Endometrial microvascular endothelial cells (primary cell): Measurements from ENCODE around the gene ENDOV. TPM values are rescaled to one million over a fixed set of nuclear protein-coding genes. Genes with fewer than 3 reads are reported as not detected.

ENCODE experiments used
- in situ Hi-C: cut with HindIII; loops from 2 replicates; pipeline ENCODE4 v1.10.0; 2017; ENCODE audit warnings: low sequenced_read_pairs, low pct_unique_long_range_greater_than_20kb; ENCODE audit errors: inconsistent ontology term
- total RNA-seq: library from RNA; depleted of rRNA; stranded (reverse); fragments of >200 nt; gene quantifications from one replicate; pipeline ENCODE4 v1.2.3, GENCODE V29; 2015; ENCODE audit errors: inconsistent ontology term

ENDOV gene
- total RNA-seq, 1 donor from 2014 or later: 7.1 TPM

DNA sequence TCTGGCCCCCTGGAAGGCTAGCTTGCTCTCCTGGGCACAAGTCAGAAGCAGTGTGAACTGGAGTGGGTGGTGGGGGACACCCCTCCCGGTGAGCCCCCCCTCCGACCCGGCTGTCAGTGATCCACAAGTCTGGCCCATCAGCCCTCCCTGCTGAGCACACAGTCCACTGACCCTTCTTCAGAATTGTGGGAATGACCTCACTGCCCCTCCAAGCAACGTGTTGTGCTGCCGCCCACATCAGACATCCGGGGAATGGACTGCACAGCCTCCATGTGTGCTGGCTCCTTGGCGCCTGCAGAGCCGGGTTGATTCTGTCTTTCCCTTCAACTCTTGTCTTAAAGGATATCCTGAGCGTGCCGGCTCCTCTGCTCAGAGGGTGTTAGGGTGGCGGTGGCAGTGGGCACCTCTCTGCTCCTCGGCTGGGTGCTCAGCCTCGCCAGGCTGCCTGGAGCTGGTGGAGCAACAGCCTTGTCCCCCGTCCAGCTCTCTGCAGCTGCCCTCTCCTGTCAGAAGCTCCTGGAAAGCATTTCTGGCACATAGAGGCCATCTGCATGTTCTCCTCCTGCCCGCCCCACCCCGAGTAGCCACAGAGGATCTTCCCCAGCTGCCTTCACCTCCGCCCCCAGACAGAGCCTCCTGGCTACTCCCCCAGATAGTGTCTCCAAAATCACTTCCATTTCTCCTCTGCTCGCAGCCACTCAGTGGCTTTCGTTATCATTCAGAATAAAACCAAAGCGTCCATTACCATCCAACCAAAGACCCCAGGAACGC is 41.7 kb downstream of the ENDOV start:
- in situ Hi-C loops: no loop called here

DNA sequence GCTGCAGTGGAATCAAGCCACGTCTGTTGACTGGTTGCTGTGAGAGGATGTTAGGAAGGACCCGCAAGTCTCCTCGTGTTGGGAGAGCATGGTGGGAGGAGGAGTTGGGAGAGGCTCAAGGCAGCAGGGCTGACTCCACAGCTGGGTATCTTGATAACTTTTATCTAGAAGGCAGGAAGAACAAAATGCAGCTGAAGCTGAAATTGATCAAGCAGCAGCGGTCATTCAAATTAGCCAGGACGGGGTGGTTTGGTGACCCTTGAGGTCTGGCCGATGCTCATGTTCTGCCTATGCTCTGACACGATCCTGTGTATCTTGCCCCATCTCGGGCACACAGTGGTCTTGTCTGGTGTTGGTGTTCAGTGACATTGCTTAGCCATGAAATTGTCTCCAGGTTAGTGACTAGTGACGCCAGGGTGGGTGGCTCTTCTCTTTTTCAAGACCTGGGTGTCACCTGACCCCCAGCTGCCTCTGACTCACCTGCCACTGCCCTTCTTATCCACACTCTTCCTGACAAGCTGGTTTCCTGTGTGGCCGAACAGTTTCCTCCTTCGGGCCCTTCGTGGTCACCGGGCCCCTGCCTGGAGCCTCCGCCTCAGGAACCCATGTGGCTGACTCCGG is 42.4 kb downstream of the ENDOV start:
- in situ Hi-C loops: no loop called here

DNA sequence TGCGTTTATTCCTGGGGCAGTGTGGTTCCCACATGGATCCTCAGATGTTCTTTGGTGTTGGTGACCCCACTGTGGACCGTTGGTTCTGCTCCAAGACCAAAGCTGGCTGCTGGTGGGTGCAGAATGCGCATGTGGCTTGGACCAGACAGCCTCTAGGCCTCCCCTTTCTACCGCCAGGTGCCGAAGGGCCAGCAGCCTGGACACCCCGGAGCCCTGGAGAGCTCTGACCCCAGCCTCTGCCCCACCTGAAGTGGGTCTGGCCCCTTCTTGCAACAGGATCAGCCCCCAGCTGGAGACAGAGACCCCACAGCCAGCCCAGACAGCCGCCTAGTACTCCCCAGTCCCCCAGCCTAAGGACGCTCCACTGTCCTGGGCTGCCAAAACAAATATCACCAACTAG is 43.0 kb downstream of the ENDOV start:
- in situ Hi-C loops: no loop called here

DNA sequence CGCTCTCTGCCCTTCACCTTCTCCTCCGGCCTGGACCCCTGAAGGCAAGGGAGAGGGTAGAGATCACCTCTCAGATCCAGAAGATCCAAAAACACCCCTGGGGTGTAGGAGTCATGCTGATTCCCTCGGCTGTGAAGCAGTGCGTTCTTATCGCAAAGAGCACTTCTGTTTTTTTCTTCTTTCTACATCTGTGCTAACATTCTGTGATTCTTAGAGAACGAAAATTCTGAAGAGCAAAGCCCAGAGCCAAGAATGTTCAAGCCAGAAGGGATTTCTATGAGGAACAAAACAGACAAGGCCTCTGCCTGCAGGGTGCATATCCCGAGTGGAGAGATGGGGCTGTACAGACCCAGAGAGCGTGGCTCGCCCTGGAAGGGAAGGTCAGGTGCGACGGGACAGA is 44.3 kb downstream of the ENDOV start:
- in situ Hi-C loops: no loop called here

DNA sequence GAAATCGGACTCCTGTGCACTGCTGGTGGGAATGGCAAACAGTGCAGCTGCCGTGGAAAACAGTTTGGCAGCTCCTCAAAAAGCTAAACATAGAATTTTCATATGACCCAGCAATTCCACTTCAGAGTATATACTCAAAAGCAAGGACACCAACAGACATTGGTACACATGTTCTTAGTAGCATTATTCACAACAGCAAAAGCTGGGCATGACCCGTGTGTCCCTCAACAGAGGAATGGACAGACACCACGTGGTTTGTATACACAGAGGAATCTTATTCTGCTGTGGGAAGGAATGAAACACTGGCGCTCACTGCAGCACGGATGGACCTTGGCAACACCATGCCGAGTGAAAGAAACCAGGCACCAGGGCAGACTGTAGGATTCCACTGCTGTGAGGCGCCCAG is 45.5 kb downstream of the ENDOV start:
- in situ Hi-C loops: no loop called here

DNA sequence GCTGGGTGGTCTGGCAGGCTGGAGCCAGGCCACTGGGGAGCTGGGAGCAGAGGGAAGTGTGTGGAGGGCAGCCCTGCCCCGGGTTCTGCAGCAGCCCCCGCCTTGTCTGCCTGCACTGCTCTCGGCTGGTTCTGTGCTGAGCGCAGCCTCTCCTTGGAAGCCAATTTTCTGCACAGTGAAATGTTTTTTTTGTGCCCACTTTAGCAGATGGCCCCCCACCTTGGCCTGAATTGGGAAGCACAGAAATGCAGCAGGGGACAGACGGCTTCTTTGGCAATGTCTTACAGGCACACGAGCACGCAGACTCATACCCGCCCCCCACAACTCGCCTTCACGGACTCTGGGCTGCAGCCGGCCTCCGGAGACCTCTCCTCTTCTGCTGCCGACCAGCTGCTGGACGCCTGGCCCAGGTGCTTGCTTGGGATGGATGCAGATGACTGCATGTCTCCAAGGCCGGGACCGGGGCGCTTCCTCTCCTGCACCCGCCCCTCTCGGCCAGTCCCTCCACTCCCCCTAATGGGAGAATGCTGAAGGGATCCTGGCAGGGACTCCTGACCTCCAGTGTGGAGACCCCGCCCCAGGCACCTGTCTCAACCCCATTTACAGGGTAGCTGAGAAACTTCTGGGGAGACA is 46.7 kb downstream of the ENDOV start:
- in situ Hi-C loops: no loop called here

DNA sequence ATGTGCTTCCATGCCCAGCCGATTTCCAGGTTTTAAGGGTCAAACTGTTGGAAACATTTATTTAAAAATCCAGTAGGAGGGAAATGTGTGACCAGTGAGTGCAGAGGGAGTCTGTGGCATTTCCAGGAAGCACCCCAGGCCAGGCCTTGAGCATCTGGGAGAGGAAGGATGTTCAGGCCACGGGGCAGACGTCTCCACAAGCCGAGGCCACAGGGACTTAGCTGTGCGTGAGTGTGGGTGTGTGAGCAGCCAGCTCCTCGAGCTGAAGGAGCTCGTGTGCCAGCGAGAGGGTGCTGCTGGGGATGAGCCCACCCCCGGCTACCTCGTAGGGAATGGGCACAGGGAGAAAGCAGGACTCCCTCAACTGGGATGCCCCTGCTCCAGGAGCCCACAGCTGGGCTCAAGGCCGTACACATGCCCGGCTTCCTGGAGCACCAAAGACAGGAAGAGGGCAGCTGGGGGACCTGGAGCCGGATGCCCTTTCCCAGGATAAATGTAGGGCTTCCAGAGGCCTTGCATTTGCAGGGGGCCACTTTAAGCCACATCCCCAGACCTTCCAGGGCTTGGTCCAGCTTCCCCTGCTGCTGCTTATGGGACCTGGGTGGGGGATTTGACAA is 48.9 kb downstream of the ENDOV start:
- in situ Hi-C loops: no loop called here

DNA sequence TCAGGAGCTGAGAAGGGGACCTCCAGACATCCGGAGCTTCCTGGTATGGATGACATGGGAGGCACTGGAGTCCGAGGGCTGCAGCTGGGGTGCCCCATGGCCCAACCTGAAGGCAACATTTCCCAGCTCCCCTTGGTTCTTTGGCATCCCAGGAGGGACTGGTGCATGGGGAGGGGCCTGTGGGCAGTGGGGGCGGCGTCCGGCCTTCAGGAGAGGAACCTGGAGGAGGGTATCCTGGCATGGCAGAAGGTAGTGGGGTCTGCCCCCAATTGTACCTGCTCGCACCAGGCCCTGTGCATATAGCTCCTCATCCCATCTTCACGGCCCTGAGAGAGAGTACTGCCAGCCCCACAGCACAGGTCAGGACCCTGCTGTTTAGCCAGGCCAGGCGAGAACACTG is 49.5 kb downstream of the ENDOV start:
- in situ Hi-C loops: no loop called here

DNA sequence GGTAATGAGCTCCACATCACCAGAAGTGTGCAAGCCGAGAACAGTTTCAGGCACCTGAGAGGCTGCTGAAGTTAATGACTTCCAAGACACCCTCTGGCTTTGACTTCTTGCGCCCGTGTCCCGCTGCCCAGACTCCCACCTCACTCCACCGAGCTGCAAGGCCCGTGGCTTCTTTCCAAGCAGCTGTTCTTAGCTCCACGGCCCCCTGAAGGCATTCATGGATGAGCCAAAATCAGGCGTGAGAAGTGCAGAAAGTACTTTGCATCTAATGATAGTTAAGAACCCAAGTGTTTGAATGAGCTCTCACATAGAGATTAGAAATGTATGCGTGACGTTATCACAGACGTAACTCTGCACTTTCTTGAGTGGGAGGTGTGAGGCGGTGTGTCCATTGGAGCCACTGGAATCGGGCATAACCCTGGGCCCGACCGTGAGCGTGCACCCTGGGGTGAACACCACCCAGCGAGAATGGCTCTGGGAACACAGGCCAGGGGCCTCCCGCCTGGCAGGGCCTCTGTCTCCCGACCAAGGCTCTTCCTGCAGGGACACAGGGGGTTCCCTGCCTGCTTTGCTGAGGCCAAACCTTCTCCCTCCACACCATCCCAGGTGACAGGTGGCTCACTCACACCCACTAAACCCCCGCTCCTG is 50.5 kb downstream of the ENDOV start:
- in situ Hi-C loops: no loop called here

DNA sequence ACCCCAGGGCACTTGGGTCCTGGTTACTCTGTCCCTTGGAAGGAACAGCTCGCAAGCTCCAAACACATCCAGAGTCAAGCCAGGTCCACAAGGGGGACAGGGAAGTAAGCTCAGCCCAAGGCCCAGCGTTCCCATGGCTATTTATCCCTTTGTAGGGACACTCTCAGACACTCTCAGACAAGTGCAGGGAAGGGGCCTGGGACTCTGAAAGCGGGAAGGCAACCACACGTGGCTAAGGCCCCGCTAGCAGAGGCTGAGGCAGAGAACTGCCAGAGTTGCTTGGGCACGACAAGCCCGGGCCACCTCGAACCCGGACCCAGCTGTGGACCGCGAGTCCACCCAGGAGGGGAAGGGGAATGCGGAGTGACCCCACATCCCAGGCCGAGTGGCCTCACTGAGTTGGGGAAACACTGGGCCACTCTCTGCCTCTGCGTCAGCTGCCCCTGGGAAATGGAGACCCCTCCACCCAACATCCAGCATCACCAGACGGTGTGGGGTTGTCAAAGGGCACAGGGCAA is 51.3 kb downstream of the ENDOV start:
- in situ Hi-C loops: no loop called here

DNA sequence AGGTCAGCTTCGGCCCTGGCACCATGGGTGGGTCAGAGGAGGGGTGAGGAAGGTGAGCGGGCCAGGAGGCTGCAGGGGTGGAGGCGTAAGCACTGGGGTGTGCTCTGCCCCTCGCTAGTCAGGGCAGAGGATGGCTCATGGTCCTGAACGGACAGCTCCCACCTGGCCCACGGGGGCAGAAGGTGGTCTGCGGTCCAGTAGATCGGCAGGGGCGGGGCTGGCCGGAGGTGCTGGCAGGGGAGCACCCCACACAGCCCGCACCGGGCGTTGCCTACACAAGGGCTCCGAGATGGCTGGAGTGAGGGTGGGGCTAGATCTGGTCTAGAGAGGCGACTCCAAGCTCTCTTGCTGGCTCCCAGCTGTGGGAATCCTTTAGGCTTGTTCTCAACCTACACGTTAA is 53.3 kb downstream of the ENDOV start:
- in situ Hi-C loops: no loop called here

DNA sequence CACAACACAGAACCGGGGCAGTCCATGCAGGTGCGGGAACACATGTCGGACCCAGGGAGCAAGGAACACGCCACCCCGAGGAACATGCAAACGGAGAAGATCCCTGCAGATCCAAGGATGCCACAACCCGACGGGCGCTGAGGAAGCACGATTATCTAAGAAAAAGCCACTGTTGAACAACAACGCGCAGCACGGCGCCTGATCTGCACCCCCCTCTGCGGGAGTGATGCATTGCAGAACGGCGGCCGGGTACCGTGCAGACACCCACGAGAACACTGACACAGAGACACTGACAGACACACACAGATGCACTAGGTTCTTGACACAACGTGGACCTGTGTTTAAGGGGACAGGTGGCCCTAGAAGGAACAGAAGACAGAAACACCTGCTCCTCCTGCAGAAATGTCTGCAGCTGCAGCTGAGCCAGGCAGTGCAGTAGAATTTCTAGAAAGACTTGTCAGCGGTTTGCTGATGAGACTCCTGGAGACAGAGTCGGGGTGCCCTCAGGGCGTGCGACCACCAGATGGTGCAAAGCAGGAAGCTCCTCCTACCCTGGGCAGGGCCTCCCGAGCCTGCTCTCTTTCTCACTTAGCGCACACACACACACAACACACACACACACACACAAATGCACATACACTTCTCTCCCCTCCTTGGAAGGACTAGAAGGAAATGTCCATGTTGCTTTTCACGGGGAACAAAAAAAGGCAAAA is 54.0 kb downstream of the ENDOV start:
- in situ Hi-C loops: no loop called here

DNA sequence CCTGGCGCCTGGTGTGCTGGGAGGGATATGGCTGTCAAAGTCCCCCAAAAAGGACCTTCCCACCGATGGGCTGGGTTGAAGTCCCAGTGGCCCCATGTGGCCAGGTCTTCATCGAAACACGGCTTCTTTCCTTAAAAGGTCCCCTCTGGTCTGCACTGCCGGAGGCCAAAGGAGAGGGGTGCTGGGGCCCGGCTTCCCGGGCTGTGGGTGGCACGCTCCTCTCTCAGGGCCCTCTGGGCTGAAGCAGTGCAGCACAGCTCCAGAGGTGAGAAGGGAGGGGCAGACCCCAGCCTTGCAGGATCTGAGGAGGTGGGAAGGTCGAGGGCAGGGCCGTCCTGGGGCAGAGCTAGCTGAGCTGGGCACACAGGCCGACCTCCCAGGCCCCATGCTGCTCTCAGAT is 54.7 kb downstream of the ENDOV start:
- in situ Hi-C loops: no loop called here

DNA sequence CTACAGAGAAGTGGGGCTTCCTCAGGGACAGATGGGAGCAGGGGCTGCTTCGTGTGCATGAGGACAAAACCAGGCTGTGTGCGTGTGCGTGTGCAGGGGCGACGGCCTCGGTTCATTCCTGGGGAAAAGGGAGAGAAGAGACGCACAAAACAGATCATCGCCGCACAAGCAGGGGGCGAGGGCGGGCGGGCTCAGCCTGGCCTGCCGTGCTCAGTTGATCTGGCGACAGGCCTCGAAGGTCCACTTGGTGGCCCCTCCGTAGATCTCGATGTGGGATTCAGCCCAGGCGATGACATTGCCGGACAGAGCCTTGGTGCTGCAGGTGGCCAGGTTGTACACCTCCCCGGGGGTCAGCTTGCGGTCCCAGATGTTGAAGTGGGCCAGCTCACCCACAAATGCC is 55.6 kb downstream of the ENDOV start:
- in situ Hi-C loops: no loop called here

DNA sequence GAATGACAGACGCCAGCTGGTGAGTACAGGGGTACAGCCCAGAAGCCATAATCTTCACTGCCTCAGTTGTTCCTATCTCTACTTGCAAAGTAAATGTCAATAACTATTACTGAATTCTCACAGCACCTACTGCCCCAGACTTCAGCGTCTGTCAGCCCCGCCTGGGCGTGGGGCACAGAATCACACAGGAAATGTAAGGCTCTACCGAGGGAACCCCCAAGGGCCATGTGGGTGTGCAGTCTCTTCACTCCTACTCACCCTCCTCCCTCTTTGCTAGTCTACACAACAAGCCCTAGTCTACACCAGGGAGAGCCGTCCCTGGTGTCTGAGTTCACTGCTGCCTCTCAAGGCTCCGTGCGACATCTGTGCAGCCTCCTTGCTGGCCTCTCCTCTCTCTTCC is 57.0 kb downstream of the ENDOV start:
- in situ Hi-C loops: no loop called here

DNA sequence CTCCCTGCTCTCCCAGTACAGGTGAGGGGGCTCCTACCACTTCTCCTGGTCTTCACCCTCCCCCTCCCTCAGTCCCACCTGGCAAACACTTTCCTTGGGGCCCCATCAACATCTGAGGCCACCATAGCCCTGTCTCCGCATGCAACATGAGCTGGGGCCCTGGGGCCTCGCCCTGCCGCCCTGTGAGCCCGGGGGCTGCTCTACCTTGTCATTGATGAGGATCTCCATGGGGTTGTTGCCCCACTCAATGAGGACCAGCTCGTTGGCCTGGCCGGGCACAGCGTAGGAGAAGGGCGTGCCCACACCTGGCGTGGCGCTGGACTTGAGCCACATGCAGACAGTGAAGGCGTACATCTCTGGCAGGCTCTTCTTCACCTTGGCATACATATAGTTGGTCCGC is 58.0 kb downstream of the ENDOV start:
- in situ Hi-C loops: no loop called here

DNA sequence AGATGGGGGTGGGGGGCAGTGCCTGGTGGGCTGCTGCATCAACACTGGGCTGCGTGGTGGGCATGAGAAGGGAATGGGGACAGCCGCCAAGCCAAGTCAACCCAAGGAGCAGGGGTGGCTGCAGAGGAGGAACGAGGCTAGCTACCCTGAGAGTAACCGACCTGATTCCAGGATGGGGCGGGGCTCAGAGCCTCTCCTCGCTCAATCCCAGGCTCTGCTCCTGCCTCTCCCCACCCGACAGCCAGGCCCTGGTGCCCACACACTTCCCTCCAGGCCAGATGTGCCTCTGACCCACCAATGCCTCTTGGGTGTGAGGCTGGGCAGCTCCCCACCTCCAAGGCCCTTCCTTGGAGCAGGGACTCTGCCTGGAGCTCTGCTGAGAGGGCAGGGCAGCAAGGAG is 58.7 kb downstream of the ENDOV start:
- in situ Hi-C loops: no loop called here

DNA sequence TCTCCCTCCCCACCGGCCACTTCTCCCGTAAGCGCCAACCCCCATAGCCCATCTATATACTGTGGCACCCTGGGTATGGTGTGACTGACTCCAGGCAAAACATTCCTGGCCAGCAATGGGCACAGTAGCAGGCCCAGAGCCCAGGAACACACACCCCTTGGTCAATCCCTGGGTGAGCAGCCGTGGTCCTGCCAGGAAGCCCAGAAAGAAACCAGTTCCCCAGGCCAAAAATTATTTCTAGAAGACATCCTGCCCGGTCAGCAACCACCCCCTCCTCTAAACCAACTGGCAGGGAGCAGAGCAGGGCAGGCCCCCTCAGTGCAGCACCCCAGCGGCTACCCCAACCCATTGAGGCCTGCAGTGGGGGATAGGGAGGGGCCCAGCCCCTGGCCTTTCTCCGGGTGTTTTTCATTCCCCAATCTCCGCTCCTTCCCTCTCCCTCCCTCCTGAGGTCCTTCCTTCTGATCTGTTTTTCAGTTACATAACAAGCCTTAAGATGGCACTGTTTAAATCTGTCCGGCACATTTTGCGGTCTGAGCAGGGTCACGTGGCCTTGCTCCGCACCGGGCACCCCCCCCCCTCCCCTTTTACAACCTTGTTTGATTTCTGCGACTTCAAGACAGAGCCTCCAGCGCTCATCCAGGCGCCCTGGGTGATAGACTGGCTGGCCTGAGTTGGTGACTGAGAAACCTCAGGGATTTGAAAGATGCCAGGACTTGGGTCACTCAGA is 59.4 kb downstream of the ENDOV start:
- in situ Hi-C loops: no loop called here
